Hematopoietic multipotent progenitor cell treated with erythropoietin and hydrocortisone succinate and interleukin-3 and kit ligand, for 8 days (in vitro differentiated cells): ENCODE data around the gene MOG.
"Not testable (repeated sequence)": the region's sequence is repeated elsewhere in the genome, so short reads cannot be mapped to it uniquely, and the experiment has no call there.

Experiments used
- DNase-seq: peaks from one replicate; pipeline ENCODE4 v3.0.0-alpha.2; 2015

MOG gene

DNA sequence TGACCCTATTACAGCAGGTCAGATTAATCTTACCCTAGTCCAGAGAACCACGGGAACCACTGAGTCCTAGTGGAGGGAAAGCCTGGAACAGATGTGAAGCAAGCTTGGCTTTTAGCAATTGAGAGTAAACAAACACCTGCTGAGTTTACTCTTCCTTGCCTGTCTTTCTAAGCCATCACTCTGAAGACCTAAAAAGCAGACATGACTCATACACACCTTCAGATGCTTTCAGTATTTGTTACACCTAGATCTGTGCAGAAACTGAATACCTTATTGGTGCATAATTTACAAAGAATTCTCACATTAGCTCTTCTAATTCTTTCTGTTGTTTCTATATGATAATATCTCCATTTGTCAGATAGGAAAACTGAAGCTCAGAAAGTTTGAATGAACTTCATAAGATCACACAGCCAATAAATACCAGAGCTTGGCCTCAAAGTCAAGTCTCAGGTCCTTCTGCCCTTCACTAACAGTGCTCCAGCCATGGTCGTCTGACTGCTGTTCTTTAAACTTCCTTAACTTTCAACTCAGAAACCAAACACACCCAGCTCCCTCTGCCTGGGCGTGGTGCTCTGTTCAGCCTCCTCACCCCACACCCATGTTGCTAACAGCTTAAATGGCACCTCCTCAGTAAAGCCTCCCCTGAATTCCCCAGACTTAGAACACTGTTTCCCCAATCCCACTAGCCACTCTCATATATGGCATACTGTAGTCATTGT, 15.3 kb upstream of the MOG start:
- DNase-seq: peak; percentile 63

DNA sequence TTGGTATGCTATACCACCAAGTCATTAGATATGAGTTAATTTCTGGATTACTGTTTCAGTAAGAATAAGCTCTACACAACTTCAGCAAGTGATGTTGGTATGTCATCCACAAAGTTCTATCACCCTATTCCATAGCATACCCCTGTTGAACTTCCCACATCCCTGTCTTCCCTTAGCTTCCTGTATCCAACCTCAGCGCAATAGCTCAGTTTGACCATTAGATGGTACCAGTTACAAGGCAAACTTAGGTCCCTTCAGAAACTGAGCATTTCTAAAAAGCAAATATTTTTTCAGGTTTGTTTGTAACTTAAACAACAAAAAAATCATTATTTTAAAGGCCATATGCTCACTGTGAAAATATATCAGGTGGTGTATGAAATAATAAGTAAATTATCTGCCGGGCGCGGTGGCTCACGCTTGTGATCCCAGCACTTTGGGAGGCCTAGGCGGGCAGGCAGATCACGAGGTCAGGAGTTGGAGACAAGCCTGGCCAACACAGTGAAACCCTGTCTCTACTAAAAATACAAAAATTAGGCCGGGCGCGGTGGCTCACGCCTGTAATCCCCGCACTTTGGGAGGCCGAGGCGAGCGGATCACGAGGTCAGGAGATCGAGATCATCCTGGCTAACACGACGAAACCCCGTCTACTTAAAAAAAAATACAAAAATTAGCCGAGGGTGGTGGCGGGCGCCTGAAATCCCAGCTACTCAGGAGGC, 8.8 kb upstream of the MOG start:
- DNase-seq: peak; percentile 50

DNA sequence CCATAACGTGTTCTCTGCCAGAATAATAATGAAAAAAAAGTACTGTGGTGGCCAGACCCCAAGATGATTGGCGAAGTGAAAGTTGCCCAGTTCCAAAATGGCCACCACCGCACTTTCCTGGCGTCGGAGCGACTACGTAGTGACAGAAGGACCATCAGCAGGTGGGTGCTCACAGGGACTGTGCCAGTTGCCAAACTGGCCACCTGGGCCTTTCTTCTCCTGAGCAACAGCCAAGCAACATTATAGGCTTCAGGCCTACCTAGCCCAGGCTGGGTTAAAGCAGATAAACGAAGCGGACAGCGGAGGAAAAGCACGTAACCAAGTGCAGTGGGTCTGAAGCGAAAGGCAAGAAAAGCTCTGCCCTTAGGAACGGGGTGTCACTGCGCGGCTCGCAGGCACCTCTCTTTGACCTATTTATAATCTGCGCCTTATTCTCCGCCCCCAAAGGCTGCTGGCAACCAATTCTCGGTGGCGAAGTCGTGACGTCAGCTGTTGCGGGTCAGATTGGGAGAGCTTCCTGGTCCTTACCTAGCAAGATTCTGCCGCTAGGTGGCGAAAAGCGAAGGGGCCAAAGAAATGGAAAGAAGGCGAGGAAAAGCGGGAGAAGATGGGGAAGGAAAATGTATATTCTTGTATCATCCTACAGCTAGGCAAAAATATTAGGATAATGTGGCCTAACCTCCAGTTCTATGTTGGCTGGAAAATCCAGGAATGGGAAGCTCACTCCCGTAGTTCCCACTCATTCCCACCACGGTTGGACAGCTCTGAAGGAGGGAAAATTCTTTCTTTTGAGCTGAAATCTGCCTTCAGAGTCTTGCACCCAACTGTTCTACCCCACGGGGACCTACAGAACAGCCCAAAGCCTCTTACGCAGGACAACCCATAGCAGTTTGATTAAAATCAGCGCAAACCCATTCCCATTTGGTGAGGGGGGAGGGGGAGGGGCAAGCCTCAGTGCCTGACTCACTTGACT, 6.9 kb upstream of the MOG start:
- peak; percentile 99 for DNase-seq

DNA sequence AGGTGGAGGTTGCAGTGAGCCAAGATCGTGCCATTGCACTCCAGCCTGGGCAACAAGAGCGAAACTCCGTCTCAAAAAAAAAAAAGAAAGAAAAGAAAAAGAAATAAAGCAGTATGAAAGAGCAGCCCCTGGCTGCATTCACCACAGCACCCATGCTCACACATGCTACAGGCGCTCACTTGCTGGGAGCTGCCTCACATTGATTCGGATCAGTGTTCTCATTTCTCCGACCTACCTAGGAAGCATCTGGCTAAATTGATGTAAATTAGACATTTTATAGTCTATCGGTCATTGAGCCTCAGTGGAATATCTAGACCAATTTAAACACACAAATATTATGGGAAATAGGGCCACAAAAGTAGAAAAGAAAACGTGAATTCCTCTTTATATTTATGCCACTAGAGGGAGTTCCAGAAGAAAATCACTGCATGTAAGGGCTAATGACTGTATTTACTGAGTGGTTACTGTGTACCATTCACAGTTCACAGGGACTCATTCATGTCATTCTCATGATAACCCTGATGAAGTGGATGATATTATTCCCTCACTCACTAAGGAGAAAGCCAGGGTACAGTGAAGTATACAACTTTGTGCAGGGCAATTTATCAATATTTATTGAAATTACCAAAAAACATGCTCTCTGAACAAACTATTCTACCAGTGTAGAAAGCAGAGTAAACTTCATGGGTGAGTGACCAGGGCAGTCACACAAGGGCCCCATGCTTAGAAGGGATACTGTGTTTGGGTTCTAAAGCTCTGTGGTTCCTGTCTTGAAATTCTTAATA, 5.3 kb upstream of the MOG start:
- peak; percentile 41 for DNase-seq

DNA sequence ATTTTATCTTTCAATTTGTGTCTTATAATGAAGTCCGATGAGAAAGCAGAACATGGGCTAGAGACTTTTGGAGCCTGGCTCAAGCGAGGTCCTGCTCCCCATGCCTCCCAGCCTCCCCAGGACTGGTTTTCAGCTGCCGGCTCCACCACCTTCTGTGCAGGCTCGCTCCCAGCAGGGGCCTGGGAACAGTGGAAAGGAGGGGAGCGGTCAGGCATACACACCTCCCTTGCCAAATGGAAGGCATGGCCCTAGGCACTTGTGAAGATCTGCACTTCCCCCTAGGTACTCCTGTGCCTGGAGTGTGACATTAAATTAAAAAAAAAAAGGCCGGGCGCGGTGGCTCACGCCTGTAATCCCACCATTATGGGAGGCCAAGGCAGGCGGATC, 4.7 kb upstream of the MOG start:
- no peak for DNase-seq

DNA sequence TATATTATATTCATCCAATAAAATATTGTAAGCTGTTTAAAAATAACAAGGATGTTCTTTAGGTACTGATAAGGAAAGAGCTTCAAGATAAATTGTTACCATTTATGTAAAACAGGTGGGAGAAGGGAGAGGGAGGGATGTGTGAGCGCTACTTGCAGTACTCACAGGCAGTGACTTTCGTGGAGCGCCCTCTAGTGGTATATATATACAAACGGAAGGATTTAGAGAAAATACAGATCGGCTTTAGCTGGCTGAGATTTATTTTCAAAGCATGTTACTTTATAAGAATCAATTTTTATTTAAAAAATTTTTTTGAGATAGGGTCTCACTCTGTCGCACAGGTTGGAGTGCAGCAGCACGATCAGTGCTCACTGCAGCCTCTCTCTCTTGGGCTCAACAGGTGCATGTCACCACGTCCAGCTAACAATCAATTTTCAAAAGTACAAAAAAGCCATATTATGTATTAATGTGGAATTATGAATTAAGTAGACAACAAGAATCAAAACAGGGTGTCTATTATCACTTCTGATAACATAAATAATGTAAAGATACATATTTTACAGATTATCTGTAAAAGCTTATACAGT, 3.3 kb upstream of the MOG start:
- DNase-seq: peak; percentile 74

DNA sequence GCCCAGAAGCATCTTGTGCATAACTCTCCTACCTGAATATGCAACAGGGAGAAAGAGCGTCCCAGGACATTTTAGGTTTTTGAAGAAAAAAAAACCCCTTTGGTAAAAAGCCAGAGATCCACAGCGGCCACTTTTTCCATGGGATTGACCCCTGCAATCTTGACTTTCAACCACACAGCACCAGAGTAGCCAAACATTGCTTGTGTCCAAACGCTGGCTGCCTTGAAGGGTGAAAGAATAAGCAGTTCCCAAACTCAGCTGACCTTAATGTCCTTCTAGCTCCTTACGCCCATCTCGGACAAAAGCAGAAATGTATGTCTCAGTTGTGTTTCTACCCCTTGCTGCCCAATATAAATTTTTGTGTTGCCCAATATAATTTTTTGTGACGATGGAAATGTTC, 1.2 kb upstream of the MOG start:
- no peak for DNase-seq

DNA sequence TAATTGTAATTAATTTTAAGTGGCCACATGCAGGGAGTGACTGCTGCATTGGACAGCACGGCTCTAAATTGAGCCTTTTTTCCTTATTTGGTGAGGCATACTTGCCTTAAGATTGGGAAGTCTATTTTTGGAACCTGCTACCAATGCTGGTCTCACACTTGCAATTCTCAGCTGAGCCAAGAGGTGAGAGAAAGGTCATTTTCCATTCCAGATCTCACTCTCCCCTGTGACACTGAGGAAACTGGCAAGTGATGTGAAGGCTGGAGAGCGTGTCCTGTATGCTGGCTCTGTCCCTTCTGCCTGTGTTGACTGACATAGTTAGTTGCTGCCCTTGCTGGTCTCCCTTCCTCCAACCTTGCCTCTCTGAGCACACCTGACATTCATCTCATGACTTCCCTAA, 735 bp upstream of the MOG start:
- DNase-seq: no peak

DNA sequence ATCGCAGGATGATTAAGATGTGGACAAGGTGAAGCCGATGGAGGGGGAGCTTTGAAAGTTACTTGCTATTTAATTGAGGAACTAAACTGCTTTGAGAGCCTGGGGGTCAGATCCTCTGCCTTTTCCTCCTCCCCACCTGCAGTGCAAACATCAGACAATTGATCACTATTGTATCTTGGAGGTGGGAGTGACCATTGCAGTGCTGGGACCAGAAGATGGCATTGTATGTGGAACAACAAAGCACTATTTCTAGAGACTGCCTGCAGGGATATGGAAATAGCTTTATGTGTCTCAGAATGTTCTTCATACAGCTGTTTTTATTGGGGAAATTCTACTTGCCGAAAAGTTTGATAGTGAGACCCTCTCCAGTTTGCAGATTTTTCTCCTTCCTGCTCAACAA, 4.2 kb downstream of the MOG start:
- DNase-seq: no peak

DNA sequence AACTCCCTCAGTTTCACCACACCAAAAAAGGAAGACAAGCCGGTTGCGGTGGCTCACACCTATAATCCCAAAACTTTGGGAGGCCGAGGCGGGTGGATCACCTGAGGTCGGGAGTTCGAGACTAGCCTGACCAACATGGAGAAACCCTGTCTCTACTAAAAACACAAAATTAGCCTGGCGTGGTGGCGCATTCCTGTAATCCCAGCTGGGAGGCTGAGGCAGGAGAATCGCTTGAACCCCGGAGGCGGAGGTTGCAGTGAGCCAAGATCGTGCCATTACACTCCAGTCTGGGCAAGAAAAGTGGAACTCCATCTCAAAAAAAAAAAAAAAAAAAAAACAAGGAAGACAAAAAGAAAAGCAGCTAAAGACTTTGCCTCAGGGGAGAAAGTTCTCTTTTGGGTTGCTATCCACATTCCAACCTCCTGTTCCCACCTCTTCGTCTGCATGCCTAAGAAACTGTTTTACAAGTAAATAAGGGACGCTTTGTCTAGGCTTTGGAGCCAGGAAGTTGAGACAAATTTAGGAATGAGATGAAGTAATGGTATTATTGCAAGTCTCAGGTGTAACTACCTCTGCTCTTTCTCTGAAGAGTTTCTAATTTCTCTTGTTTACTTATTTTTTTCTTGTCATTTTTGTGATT, 4.7 kb downstream of the MOG start:
- not testable (repeated sequence) for DNase-seq

DNA sequence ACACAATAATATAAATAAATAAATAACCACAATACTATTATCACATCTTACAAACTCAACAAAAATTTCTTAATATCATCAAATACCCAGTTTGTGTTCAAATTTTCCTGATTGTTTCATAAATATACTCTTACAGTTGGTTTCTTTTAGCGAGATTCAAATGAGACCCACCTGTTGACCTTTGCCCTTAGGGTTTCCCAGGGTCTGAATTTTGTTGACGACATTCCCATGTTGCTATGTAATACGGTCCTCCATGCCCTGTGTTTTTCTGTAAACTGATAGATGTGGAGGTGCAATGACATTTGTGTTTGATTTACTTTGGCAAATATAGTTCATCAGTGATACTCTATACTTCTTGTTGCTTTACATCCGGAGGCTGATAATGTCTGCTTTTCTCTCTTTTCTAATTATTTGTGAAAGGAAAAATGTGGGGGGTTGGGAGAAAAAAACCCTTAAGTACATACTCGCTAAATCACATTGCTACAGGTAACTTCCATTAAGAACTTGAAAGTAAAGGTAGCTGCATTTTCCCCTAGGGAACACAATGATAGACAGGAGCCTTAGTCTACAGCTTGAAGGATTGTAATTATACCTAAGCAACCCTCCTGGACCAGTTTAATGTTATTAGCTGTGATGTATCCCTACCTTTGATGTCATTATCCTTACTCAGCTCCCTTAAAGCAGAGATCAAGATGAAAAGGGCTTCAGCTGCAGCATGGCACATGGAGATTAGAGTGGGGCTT, 6.6 kb downstream of the MOG start:
- no peak for DNase-seq

DNA sequence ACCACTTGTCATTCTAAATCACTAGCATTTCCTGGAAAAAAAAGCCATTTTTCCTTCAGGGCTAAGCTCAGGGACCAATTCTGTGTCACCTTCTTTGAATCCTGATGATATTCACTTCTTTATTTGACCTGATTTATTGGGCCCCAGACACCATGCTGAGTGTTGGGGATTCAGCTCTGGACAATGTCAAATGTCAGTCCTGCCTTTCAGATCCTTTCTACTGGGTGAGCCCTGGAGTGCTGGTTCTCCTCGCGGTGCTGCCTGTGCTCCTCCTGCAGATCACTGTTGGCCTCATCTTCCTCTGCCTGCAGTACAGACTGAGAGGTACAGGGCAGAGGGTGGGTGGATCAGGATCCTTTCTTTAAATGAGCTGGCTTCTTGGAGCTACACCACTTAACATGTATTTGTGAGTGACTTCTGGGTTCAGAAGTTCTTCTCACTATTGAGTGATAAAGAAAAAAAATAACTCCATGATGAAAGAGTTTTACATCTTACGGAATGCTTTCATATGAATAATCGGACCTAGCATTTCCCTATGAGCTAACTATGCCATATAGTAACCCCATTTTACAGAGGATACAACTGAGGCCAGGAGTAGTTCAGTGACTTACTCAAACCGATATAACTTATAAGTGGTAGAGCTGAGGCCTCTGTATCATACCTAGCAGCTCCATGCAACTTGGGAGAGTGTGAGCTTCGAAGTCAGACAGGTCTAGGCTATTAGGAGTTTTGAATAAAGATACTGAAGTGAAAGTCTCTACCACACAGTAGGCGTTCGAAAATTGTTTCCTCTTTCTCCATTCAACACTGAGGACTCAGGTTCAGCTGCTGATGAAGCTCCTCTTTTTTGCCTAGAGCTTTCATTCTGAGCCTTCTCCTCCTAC, 9.3 kb downstream of the MOG start:
- no peak for DNase-seq

DNA sequence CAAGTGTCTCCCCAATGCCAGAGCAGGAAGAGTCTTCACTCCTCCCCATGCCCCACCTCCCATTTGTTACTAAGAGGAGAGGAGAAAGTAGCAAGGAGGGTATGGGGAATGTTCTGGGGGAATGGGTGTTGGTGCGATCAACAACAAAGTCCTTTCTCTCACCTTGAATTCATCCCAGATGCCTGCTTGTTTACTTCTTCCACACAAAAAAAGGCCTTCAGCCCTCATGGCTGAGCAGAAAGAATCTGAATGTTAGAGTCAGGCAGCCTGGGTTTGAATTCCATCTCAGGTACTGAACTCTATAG, 9.9 kb downstream of the MOG start:
- DNase-seq: no peak

DNA sequence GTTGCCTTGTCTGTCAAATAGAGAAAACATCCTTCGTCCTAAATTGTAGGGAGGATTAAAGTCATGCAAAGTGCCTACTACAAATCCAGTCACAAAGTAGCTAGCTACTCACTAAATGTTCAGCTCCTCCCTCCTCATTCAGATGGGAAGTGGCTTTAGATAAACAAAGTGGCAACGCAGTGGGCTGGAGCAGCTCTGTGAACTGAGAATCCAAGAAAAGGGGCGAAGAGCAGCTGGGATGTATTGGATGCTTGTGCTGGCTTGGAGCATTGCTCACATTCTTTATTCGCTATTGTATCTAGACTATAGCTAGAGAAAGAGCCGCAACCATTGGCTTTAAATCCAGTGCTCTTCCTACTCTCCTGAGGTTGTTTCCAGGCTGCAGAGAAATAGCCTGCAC, 10.3 kb downstream of the MOG start:
- DNase-seq: no peak

DNA sequence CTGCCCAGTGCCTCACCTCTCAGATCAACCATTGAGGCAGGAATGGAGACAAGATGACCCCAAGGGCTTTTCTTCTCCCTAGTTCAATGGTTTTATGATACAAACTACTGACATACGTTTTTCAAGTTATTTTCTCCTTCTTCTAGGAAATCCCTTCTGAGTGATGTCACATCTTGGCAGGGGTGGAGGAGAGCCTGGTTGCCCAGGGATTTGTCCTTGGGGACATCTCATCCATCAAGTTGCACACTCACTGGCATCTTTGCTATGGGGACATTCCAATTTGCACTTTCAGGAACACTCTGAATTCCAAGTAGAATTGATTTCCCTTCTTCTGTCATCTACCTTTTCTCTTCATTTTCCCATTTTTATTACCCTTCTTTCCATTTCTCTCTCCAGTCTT, 14.1 kb downstream of the MOG start:
- no peak for DNase-seq

DNA sequence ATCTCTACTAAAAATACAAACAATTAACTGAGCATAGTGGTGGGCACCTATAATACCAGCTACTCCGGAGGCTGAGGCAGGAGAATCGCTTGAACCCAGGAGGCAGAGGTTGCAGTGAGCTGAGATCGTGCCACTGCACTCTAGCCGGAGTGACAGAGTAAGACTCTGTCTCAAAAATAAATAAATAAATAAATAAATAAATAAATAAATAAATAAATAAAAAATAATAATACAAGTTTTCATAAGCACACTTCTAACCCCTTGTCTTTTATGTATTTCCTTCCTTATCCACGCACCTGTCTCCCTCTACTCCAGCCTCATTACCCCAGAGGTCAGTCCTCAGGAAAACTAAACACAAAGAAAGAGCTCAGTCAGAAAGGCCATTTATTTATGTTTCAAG, 15.2 kb downstream of the MOG start:
- DNase-seq: not testable (repeated sequence)

DNA sequence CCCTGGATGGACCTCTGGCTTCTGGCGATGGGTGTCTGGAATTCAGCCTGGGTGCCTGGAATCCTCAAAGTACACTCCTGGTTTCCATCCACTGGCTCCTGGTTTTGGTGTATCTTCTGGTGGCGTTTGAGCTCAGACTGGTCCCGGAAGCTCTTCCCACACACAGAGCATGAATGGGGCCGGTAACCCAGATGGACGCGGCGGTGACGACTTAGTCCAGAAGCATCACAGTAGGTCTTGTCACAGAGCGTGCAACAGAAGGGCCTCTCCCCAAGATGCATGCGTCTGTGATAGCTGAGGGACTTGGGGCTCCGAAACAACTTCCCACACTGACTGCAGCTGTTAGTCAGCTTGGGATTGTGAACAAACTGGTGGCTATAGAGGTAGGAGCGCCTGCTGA, 16.3 kb downstream of the MOG start:
- DNase-seq: no peak

DNA sequence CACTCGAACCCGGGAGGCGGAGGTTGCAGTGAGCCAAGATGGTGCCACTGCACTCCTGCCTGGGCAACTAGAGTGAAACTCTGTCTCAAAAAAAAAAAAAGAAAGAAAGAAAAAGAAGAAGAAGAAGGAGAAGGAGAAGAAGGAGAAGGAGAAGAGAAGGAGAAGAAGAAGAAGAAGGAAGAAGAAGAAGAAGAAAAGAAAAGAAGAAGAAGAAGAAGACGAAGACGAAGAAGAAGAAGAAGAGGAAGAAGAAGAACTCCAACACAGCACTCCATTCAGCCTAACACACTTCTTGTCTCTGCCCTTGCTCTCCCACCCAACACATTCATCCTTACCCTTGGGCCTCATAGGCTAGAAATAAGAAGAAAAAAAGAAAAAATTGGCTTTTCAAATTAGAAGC, 17.1 kb downstream of the MOG start:
- no peak for DNase-seq

DNA sequence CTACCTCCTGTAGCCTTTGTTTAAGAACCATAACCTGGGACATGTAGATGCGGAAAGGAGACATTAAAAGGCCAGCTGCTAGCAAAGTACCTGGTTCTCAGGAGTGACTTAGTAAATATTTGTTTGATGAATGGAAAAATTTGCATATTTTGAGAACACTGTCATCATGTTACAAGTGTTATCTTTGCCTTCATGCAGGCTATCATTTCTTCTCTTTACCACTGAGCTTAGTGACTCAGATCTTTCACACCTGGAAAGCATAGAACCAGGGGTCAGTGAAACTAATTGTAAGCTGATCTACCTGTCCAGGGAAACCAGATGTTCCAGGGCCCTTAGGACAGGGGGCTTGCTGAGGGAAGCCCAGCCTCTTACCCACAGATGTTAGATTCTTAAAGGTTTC, 18.7 kb downstream of the MOG start:
- DNase-seq: no peak

DNA sequence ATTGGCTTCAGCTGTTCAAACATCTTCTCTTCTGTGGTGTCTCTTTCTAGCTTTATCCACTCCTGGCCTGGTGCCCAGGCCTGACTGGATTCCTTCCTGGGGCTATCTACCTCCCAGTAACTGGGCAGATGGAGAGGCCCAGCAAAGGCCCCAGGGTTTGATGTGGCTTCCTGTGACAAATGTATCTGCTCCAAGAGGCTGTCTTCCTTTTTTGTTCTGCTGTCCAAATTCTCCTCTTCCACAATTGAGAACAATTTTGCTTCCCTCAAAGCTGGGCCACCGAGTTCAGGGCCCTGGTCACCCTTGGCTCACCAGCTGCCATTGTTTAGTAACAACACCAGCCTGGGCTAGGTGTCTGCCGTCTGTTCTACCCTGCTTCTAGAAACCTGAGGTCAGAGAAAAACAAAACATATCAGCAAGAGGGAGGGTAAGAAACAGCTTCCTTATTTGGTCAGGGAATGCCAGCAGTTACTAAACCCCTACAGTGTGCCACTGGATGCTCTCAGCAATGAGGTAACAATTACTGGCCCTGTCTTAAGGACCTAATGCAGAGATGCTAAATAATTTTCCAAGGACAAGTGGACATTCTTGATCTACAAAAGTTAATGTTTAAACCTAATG, 20.2 kb downstream of the MOG start:
- no peak for DNase-seq
